Hepatocyte (in vitro differentiated cells): ENCODE data around the gene PDE7B.

ENCODE experiments used
- CTCF ChIP-seq: fragments of 200-600 bp; sonication (generic); IDR thresholded peaks from 2 replicates; pipeline ENCODE4 v1.5.1; 2016; ENCODE audit warnings: antibody characterized with exemption, mild to moderate bottlenecking; ENCODE audit not compliant: poor library complexity
- EZH2 ChIP-seq: fragments of 200-600 bp; sonication (generic); IDR thresholded peaks from 2 replicates; pipeline ENCODE4 v1.6.1; 2016; ENCODE audit warnings: antibody characterized with exemption, mild to moderate bottlenecking, borderline replicate concordance
- EZH2phosphoT487 ChIP-seq: fragments of 200-600 bp; sonication (generic); IDR thresholded peaks from one replicate; pipeline ENCODE4 v1.6.1; 2018; ENCODE audit warnings: antibody characterized with exemption, mild to moderate bottlenecking, low read depth, moderate library complexity; ENCODE audit not compliant: unreplicated experiment, severe bottlenecking

GRCh38 chr6:136209496-136209895 is 358.0 kb downstream of the PDE7B start:
- TF ChIP-seq CTCF (no peak), EZH2 (no peak), EZH2phosphoT487 (no peak)
